ENCODE results near the gene CFAP97. TPM values are rescaled to one million over a fixed set of nuclear protein-coding genes. Genes with fewer than 3 reads are reported as not detected.
A peak's percentile ranks its signal among the peaks of the same experiment; 100 is the strongest.

The CFAP97 gene
- total and polyA plus RNA-seq, 9 of the 15 experiments (the other 6 are each of a cell fraction or from before 2014, with no cell fraction given), result 17.3 to 57.8 (median 44.4) TPM

GRCh38 chr4:185203486-185204237, at the start of gene CFAP97 (continued):
- peak; percentile 33; the same call in 1 of the 2 replicates for TF ChIP-seq TFAP4 (CRISPR knock-in tag; IDR thresholded peaks at IDR 0.05; ENCODE audit: borderline replicate concordance)
- TF ChIP-seq, protein P1, sequence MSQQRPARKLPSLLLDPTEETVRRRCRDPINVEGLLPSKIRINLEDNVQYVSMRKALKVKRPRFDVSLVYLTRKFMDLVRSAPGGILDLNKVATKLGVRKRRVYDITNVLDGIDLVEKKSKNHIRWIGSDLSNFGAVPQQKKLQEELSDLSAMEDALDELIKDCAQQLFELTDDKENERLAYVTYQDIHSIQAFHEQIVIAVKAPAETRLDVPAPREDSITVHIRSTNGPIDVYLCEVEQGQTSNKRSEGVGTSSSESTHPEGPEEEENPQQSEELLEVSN (IDR thresholded peaks at IDR 0.05; ENCODE audit: borderline replicate concordance in 1 of 2, extremely low read depth in 1 of 2, insufficient read depth in 1 of 2, insufficient read length in 1 of 2, low read depth in 1 of 2, low read length in 1 of 2, poor library complexity in 1 of 2, severe bottlenecking in 1 of 2), result peak; percentile 93 to 98
- TF ChIP-seq ZBTB49 (CRISPR knock-in tag; IDR thresholded peaks at IDR 0.05; ENCODE audit: borderline replicate concordance), result no peak; the same call in 1 of the 2 replicates
- peak; percentile 70 for TF ChIP-seq POLR2A (conservative IDR thresholded peaks at IDR 0.05)
- TF ChIP-seq, protein P2, sequence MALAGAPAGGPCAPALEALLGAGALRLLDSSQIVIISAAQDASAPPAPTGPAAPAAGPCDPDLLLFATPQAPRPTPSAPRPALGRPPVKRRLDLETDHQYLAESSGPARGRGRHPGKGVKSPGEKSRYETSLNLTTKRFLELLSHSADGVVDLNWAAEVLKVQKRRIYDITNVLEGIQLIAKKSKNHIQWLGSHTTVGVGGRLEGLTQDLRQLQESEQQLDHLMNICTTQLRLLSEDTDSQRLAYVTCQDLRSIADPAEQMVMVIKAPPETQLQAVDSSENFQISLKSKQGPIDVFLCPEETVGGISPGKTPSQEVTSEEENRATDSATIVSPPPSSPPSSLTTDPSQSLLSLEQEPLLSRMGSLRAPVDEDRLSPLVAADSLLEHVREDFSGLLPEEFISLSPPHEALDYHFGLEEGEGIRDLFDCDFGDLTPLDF (CRISPR knock-in tag; IDR thresholded peaks at IDR 0.05), result no peak
- no peak for TF ChIP-seq ZNF785 (CRISPR knock-in tag; IDR thresholded peaks at IDR 0.05)
- no peak for TF ChIP-seq DACH1 (IDR thresholded peaks at IDR 0.05; ENCODE audit: partially characterized antibody)
- TF ChIP-seq TSC22D4 (tag; IDR thresholded peaks at IDR 0.05), result no peak
- TF ChIP-seq KAT7 (CRISPR knock-in tag; IDR thresholded peaks at IDR 0.05; ENCODE audit: borderline replicate concordance), result no peak
- no peak for TF ChIP-seq SLC30A9 (CRISPR knock-in tag; IDR thresholded peaks at IDR 0.05)
- peak; percentile 37; the same call in 1 of the 2 replicates for TF ChIP-seq ATF7 (IDR thresholded peaks at IDR 0.05)
- 0 out of 2 replicates have a peak, but pooled peaks have one; percentile 63 for TF ChIP-seq ZNF584 (CRISPR knock-in tag; IDR thresholded peaks at IDR 0.05; ENCODE audit: low read depth)
- TF ChIP-seq SMARCE1 (IDR thresholded peaks at IDR 0.05), result no peak
- TF ChIP-seq AFF4 (CRISPR knock-in tag; IDR thresholded peaks at IDR 0.05), result no peak
- no peak for TF ChIP-seq HNRNPUL1 (IDR thresholded peaks at IDR 0.05; ENCODE audit: low read length)
- TF ChIP-seq ZNF124 (CRISPR knock-in tag; IDR thresholded peaks at IDR 0.05), result no peak
